Neural progenitor cell (in vitro differentiated cells): ENCODE data around the gene PRPF31. TPM values are rescaled to one million over a fixed set of nuclear protein-coding genes. Genes with fewer than 3 reads are reported as not detected.
A peak's percentile ranks its signal among the peaks of the same experiment; 100 is the strongest.

Experiments
- DNase-seq: peaks from one replicate; pipeline ENCODE4 v3.0.0-alpha.2; 2016; ENCODE audit warnings: low spot score
- H2AFZ ChIP-seq: fragments of 200-600 bp; sonication (generic); replicated peaks from 2 replicates; pipeline ENCODE4 v1.6.1; 2016; ENCODE audit warnings: antibody characterized with exemption
- H3F3A ChIP-seq: fragments of 200-600 bp; sonication (generic); 2 replicates; pipeline ENCODE4 v1.6.1; 2016; ENCODE audit warnings: antibody characterized with exemption, low read depth
- H3K27ac ChIP-seq: fragments of 200-600 bp; sonication (generic); 2 replicates; pipeline ENCODE4 v1.5.1; 2016; ENCODE audit warnings: mild to moderate bottlenecking
- H3K27me3 ChIP-seq: fragments of 200-600 bp; sonication (generic); 2 replicates; pipeline ENCODE4 v1.6.1; 2016; ENCODE audit warnings: mild to moderate bottlenecking, moderate library complexity
- H3K36me3 ChIP-seq: fragments of 200-600 bp; sonication (generic); 2 replicates; pipeline ENCODE4 v1.5.1; 2016
- H3K4me1 ChIP-seq: fragments of 200-600 bp; sonication (generic); 2 replicates; pipeline ENCODE4 v1.6.1; 2016; ENCODE audit warnings: mixed run types
- H3K4me2 ChIP-seq: fragments of 200-600 bp; sonication (generic); 2 replicates; pipeline ENCODE4 v1.6.1; 2016
- H3K4me3 ChIP-seq: fragments of 200-600 bp; sonication (generic); 2 replicates; pipeline ENCODE4 v1.5.1; 2016
- H3K79me2 ChIP-seq: fragments of 200-600 bp; sonication (generic); 2 replicates; pipeline ENCODE4 v1.6.1; 2016; ENCODE audit warnings: low read depth
- H3K9ac ChIP-seq: fragments of 200-600 bp; sonication (generic); 2 replicates; pipeline ENCODE4 v1.6.1; 2016
- H3K9me3 ChIP-seq: fragments of 200-600 bp; sonication (generic); 2 replicates; pipeline ENCODE4 v1.5.1; 2016; ENCODE audit warnings: low read depth
- H4K20me1 ChIP-seq: fragments of 200-600 bp; sonication (generic); 2 replicates; pipeline ENCODE4 v1.6.1; 2016; ENCODE audit warnings: low read depth
- H3K27ac Mint-ChIP-seq: 3 replicates; pipeline ENCODE4 v1.8.0; 2021; ENCODE audit warnings: mixed read lengths
- H3K27me3 Mint-ChIP-seq: 2 replicates; pipeline ENCODE4 v1.8.0; 2022; ENCODE audit warnings: low read depth, mild to moderate bottlenecking, inconsistent platforms, moderate library complexity, mixed read lengths; ENCODE audit not compliant: insufficient read depth
- H3K36me3 Mint-ChIP-seq: 3 replicates; pipeline ENCODE4 v1.8.0; 2021; ENCODE audit warnings: mixed read lengths
- H3K4me1 Mint-ChIP-seq: 3 replicates; pipeline ENCODE4 v1.8.0; 2021; ENCODE audit warnings: mixed read lengths
- H3K4me3 Mint-ChIP-seq: 3 replicates; pipeline ENCODE4 v1.8.0; 2021; ENCODE audit warnings: mild to moderate bottlenecking, moderate library complexity, mixed read lengths
- H3K9me3 Mint-ChIP-seq: 3 replicates; pipeline ENCODE4 v1.8.0; 2020; ENCODE audit warnings: mixed read lengths
- EZH2 ChIP-seq: fragments of 200-600 bp; sonication (generic); IDR thresholded peaks from 2 replicates; pipeline ENCODE4 v1.6.1; 2017; ENCODE audit warnings: antibody characterized with exemption, mild to moderate bottlenecking, moderate library complexity
- EZH2phosphoT487 ChIP-seq: fragments of 200-600 bp; sonication (generic); IDR thresholded peaks from 2 replicates; pipeline ENCODE4 v1.6.1; 2017; ENCODE audit warnings: antibody characterized with exemption
- total RNA-seq: library from RNA; depleted of rRNA; stranded (reverse); fragments of >200 nt; gene quantifications from 2 replicates; pipeline ENCODE4 v1.2.3, GENCODE V29; 2015; ENCODE audit warnings: low replicate concordance
- TF ChIP-seq, protein P1 (sequence below): fragments of 200-600 bp; sonication (generic); IDR thresholded peaks from 2 replicates; pipeline ENCODE4 v1.5.1; 2017; ENCODE audit warnings: antibody characterized with exemption, mild to moderate bottlenecking

The PRPF31 gene
- total RNA-seq, 1 donor from 2014 or later = 64.4 TPM

- no peak for TF ChIP-seq EZH2
- no peak for TF ChIP-seq EZH2phosphoT487
- TF ChIP-seq, protein P1, sequence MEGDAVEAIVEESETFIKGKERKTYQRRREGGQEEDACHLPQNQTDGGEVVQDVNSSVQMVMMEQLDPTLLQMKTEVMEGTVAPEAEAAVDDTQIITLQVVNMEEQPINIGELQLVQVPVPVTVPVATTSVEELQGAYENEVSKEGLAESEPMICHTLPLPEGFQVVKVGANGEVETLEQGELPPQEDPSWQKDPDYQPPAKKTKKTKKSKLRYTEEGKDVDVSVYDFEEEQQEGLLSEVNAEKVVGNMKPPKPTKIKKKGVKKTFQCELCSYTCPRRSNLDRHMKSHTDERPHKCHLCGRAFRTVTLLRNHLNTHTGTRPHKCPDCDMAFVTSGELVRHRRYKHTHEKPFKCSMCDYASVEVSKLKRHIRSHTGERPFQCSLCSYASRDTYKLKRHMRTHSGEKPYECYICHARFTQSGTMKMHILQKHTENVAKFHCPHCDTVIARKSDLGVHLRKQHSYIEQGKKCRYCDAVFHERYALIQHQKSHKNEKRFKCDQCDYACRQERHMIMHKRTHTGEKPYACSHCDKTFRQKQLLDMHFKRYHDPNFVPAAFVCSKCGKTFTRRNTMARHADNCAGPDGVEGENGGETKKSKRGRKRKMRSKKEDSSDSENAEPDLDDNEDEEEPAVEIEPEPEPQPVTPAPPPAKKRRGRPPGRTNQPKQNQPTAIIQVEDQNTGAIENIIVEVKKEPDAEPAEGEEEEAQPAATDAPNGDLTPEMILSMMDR = no peak
- no peaks in the 10 kb centered on the region for H3K4me1 ChIP-seq
- H4K20me1 ChIP-seq = peaks cover 33% of the 10 kb centered on the region
- no peak overlapping the region for H3K27ac Mint-ChIP-seq
- no peaks in the 10 kb centered on the region for H3K36me3 ChIP-seq
- H3K9me3 Mint-ChIP-seq = no peaks in the 10 kb centered on the region
- H3K4me3 Mint-ChIP-seq = no peak overlapping the region
- no peaks in the 10 kb centered on the region for H3K9me3 ChIP-seq
- no peak overlapping the region for H3K4me3 ChIP-seq
- H3K4me2 ChIP-seq = no peak overlapping the region
- H3F3A ChIP-seq = peaks cover 30% of the 10 kb centered on the region
- H3K27ac ChIP-seq = no peak overlapping the region
- H3K27me3 Mint-ChIP-seq = peaks cover 4% of the 10 kb centered on the region
- peaks cover 37% of the 10 kb centered on the region for H3K36me3 Mint-ChIP-seq
- no peaks in the 10 kb centered on the region for H3K27me3 ChIP-seq
- H2AFZ ChIP-seq = no peak overlapping the region
- no peaks in the 10 kb centered on the region for H3K79me2 ChIP-seq
- DNase-seq = no peak
- H3K9ac ChIP-seq = no peak overlapping the region
- peaks cover 2% of the 10 kb centered on the region for H3K4me1 Mint-ChIP-seq
These were observed 36.7 kb downstream of the PRPF31 start for GRCh38 chr19:54152267-54152666.

GRCh38 chr19:54152878-54153524, 37.4 kb downstream of the PRPF31 start:
- Mint-ChIP-seq H3K27me3 (peaks cover 7% of the 10 kb centered on the region), H3K4me3 (peak overlapping the region; percentile 9), H3K9me3 (no peaks in the 10 kb centered on the region), H3K36me3 (peaks cover 34% of the 10 kb centered on the region), H3K27ac (no peak overlapping the region), H3K4me1 (no peaks in the 10 kb centered on the region)
- no peak overlapping the region for H2AFZ ChIP-seq
- peaks cover 27% of the 10 kb centered on the region for H4K20me1 ChIP-seq
- H3K79me2 ChIP-seq = no peaks in the 10 kb centered on the region
- H3K9me3 ChIP-seq = no peaks in the 10 kb centered on the region
- H3K4me2 ChIP-seq = no peak overlapping the region
- no peaks in the 10 kb centered on the region for H3K4me1 ChIP-seq
- DNase-seq = no peak
- no peaks in the 10 kb centered on the region for H3K27me3 ChIP-seq
- no peak overlapping the region for H3K9ac ChIP-seq
- H3K27ac ChIP-seq = no peak overlapping the region
- TF ChIP-seq, protein P1 = no peak
- no peak for TF ChIP-seq EZH2
- no peak for TF ChIP-seq EZH2phosphoT487
- H3K4me3 ChIP-seq = no peak overlapping the region
- peaks cover 32% of the 10 kb centered on the region for H3F3A ChIP-seq
- no peaks in the 10 kb centered on the region for H3K36me3 ChIP-seq

DNA sequence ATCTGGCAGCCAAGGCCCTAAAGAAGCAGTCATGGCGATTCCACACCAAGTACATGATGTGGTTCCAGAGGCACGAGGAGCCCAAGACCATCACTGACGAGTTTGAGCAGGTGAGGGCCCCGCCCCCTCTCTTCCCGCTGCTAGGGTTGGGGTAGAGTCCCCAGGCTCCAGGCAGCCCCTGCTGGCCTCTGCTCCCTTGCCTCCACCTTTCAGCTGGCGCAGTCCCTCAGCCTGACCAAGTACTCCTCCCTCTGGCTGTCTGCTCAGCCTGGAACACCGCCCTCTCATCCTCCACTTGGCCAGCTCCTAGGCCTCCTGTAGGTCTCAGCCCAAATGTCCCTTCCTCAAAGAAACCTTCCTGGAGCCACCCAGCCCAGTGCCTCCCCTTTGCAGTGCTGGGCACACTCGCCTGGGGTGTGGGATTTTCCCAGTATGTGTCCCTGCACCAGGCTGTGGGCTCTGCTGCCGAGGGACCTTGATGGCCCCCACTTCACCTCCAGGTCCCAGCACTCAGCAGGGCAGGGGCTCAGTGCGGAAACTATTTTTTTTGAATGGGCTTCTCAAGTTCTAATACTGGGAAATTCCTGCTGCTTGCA, 38.3 kb downstream of the PRPF31 start:
- H3K79me2 ChIP-seq = peaks cover 6% of the 10 kb centered on the region
- H3K4me1 Mint-ChIP-seq = peaks cover 3% of the 10 kb centered on the region
- no peak overlapping the region for H3K9ac ChIP-seq
- no peaks in the 10 kb centered on the region for H3K9me3 ChIP-seq
- H3K4me3 ChIP-seq = no peak overlapping the region
- peak overlapping the region; percentile 48 for H3K4me3 Mint-ChIP-seq
- H3K4me1 ChIP-seq = peaks cover 1% of the 10 kb centered on the region
- H4K20me1 ChIP-seq = peaks cover 27% of the 10 kb centered on the region
- no peak overlapping the region for H2AFZ ChIP-seq
- H3K27ac Mint-ChIP-seq = no peak overlapping the region
- peaks cover 32% of the 10 kb centered on the region for H3K36me3 Mint-ChIP-seq
- no peak overlapping the region for H3K4me2 ChIP-seq
- peaks cover 37% of the 10 kb centered on the region for H3F3A ChIP-seq
- no peak overlapping the region for H3K27ac ChIP-seq
- H3K9me3 Mint-ChIP-seq = no peaks in the 10 kb centered on the region
- H3K36me3 ChIP-seq = no peaks in the 10 kb centered on the region
- DNase-seq = no peak
- H3K27me3 ChIP-seq = no peaks in the 10 kb centered on the region
- H3K27me3 Mint-ChIP-seq = peaks cover 7% of the 10 kb centered on the region
- TF ChIP-seq EZH2phosphoT487 = no peak
- TF ChIP-seq EZH2 = no peak
- TF ChIP-seq, protein P1 = no peak
